Karpas-422 (cell line): ENCODE results near the gene STARD10. TPM values are rescaled to one million over a fixed set of nuclear protein-coding genes. Genes with fewer than 3 reads are reported as not detected.

Experiments used
- DNase-seq: peaks from one replicate; pipeline ENCODE4 v3.0.0-alpha.2; 2015
- H2AFZ ChIP-seq: fragments of 200-600 bp; sonication (generic); 2 replicates; pipeline ENCODE4 v1.6.1; 2014; ENCODE audit warnings: antibody characterized with exemption, low read length, mixed read lengths
- H3K27ac ChIP-seq: fragments of 200-600 bp; sonication (generic); 2 replicates; pipeline ENCODE4 v1.5.1; 2014; ENCODE audit warnings: mild to moderate bottlenecking, low read length, moderate library complexity
- H3K27me3 ChIP-seq: fragments of 200-600 bp; sonication (generic); 2 replicates; pipeline ENCODE4 v1.6.1; 2014; ENCODE audit warnings: low read length, mixed read lengths
- H3K36me3 ChIP-seq: fragments of 200-600 bp; sonication (generic); 2 replicates; pipeline ENCODE4 v1.6.1; 2014; ENCODE audit warnings: low read length, mixed read lengths; ENCODE audit not compliant: insufficient read depth
- H3K4me1 ChIP-seq: fragments of 200-600 bp; sonication (generic); 2 replicates; pipeline ENCODE4 v1.6.1; 2014; ENCODE audit warnings: mild to moderate bottlenecking, low read length, mixed read lengths
- H3K4me2 ChIP-seq: fragments of 200-600 bp; sonication (generic); 2 replicates; pipeline ENCODE4 v1.6.1; 2014; ENCODE audit warnings: low read length, low read depth, mild to moderate bottlenecking; ENCODE audit not compliant: poor library complexity, severe bottlenecking
- H3K4me3 ChIP-seq: fragments of 200-600 bp; sonication (generic); 2 replicates; pipeline ENCODE4 v1.5.1; 2014; ENCODE audit warnings: mild to moderate bottlenecking, antibody characterized with exemption, low read length, mixed read lengths
- H3K79me2 ChIP-seq: fragments of 200-600 bp; sonication (generic); 2 replicates; pipeline ENCODE4 v1.6.1; 2014; ENCODE audit warnings: mild to moderate bottlenecking, low read length, mixed read lengths
- H3K9ac ChIP-seq: fragments of 200-600 bp; sonication (generic); 2 replicates; pipeline ENCODE4 v1.6.0; 2014; ENCODE audit warnings: low read length
- H3K9me2 ChIP-seq: fragments of 200-600 bp; sonication (generic), shearing (Covaris generic); replicated peaks from 2 replicates; pipeline ENCODE4 v1.6.0; 2014; ENCODE audit warnings: mild to moderate bottlenecking, low read length, moderate library complexity; ENCODE audit not compliant: insufficient read depth
- H3K9me3 ChIP-seq: fragments of 300-700, 200-600 bp; sonication (generic); 2 replicates; pipeline ENCODE4 v1.6.1; 2014; ENCODE audit warnings: low read length, mixed read lengths
- H4K20me1 ChIP-seq: fragments of 200-600 bp; sonication (generic); 2 replicates; pipeline ENCODE4 v1.6.1; 2014; ENCODE audit warnings: mild to moderate bottlenecking, antibody characterized with exemption, low read length, low read depth; ENCODE audit not compliant: insufficient read depth
- total RNA-seq: library from RNA; depleted of rRNA; stranded (reverse); fragments of >200 nt; shearing (Covaris generic); gene quantifications from 2 replicates; pipeline ENCODE4 v1.2.3, GENCODE V29; 2014; ENCODE audit warnings: low replicate concordance

Gene STARD10
- total RNA-seq, 1 experiment from 2014 or later, result 4.7 TPM

GRCh38 chr11:72760539-72761405 lies 33.1 kb downstream of the STARD10 start:
- no peak for DNase-seq
- no peaks in the 10 kb centered on the region for H3K4me1 ChIP-seq
- H3K27me3 ChIP-seq, result no peaks in the 10 kb centered on the region
- H3K9me2 ChIP-seq, result no peaks in the 10 kb centered on the region
- no peak overlapping the region for H3K9ac ChIP-seq
- no peak overlapping the region for H3K4me2 ChIP-seq
- H2AFZ ChIP-seq, result no peak overlapping the region
- H3K36me3 ChIP-seq, result no peaks in the 10 kb centered on the region
- no peaks in the 10 kb centered on the region for H3K9me3 ChIP-seq
- H3K27ac ChIP-seq, result no peak overlapping the region
- H3K4me3 ChIP-seq, result no peak overlapping the region
- no peaks in the 10 kb centered on the region for H3K79me2 ChIP-seq
- no peaks in the 10 kb centered on the region for H4K20me1 ChIP-seq

- no peak overlapping the region for H2AFZ ChIP-seq
- no peaks in the 10 kb centered on the region for H4K20me1 ChIP-seq
- no peak overlapping the region for H3K4me3 ChIP-seq
- H3K9me2 ChIP-seq, result no peaks in the 10 kb centered on the region
- H3K79me2 ChIP-seq, result no peaks in the 10 kb centered on the region
- H3K4me2 ChIP-seq, result no peak overlapping the region
- H3K27me3 ChIP-seq, result no peaks in the 10 kb centered on the region
- no peaks in the 10 kb centered on the region for H3K4me1 ChIP-seq
- H3K27ac ChIP-seq, result no peak overlapping the region
- H3K36me3 ChIP-seq, result no peaks in the 10 kb centered on the region
- H3K9ac ChIP-seq, result no peak overlapping the region
- H3K9me3 ChIP-seq, result no peaks in the 10 kb centered on the region
- no peak for DNase-seq
Observed at GRCh38 chr11:72759468-72759985, 34.3 kb downstream of the STARD10 start.

GRCh38 chr11:72758690-72759389 lies 35.0 kb downstream of the STARD10 start:
- H3K4me1 ChIP-seq, result no peaks in the 10 kb centered on the region
- H4K20me1 ChIP-seq, result no peaks in the 10 kb centered on the region
- H3K36me3 ChIP-seq, result no peaks in the 10 kb centered on the region
- no peaks in the 10 kb centered on the region for H3K9me2 ChIP-seq
- no peak overlapping the region for H3K9ac ChIP-seq
- H3K9me3 ChIP-seq, result no peaks in the 10 kb centered on the region
- no peaks in the 10 kb centered on the region for H3K27me3 ChIP-seq
- no peak overlapping the region for H3K27ac ChIP-seq
- no peak overlapping the region for H3K4me2 ChIP-seq
- H3K79me2 ChIP-seq, result no peaks in the 10 kb centered on the region
- H3K4me3 ChIP-seq, result no peak overlapping the region
- DNase-seq, result no peak
- no peak overlapping the region for H2AFZ ChIP-seq

DNA sequence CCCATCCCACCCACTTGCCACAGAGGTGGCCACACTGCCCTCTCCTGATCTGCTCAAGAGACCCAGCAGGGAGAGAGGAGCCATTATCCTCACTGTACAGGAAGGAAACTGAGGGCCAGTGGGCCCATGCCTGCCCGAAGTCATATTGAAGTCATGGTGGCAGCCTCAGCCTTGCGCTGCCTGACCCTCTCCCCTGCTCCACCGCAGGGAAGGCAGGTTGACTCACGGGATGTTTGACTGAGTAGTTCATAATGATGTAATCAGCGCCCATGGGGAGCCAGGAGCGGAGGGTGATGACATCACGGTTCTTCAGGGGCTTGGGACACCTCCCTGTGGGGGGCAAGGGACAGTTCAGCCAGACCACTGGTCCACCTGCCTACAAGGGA lies 35.5 kb downstream of the STARD10 start:
- no peaks in the 10 kb centered on the region; the same call in 1 of the 2 replicates for H3K4me1 ChIP-seq
- no peak overlapping the region for H3K4me3 ChIP-seq
- H3K79me2 ChIP-seq, result no peaks in the 10 kb centered on the region
- no peaks in the 10 kb centered on the region for H3K9me2 ChIP-seq
- H3K27ac ChIP-seq, result no peak overlapping the region
- H2AFZ ChIP-seq, result no peak overlapping the region
- no peaks in the 10 kb centered on the region for H3K36me3 ChIP-seq
- H3K9me3 ChIP-seq, result no peaks in the 10 kb centered on the region
- no peaks in the 10 kb centered on the region for H4K20me1 ChIP-seq
- H3K9ac ChIP-seq, result no peak overlapping the region
- H3K27me3 ChIP-seq, result no peaks in the 10 kb centered on the region
- DNase-seq, result no peak
- no peak overlapping the region for H3K4me2 ChIP-seq

DNA sequence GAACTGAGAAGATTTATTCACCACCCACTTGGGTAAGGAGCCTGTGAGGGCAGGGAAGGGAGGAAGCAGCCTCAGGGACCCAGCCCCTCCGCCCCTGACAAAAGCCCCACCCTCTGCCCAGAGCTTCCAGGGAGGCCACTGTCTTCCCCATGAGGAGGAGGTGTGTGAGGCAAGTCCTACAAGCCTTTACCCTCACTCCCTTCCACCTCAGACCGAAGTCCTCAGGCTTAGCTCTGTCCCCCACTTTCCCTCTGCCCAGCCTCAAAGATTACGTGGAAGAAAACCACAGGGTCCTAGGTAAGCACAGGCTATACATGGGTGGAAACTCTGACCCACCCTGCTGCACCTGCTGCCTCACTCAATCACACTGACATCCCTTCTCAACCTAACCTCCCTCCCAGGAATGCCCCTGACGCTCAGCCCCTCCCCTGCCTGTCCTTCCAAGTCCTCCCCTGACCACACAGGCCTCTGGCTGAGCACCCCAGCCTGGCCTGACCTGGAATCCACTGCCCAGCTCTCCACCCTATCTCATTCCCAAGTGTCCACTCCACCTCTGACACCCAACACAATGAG lies 38.0 kb downstream of the STARD10 start:
- Histone ChIP-seq H2AFZ (no peak overlapping the region), H3K4me1 (peaks cover 15% of the 10 kb centered on the region), H3K9me2 (no peaks in the 10 kb centered on the region), H3K27ac (no peak overlapping the region), H3K9ac (no peak overlapping the region), H4K20me1 (peaks cover 6% of the 10 kb centered on the region; the same call in 1 of the 2 replicates), H3K79me2 (peaks cover 14% of the 10 kb centered on the region), H3K36me3 (no peaks in the 10 kb centered on the region), H3K9me3 (no peaks in the 10 kb centered on the region), H3K4me2 (no peak overlapping the region), H3K4me3 (no peak overlapping the region), H3K27me3 (no peaks in the 10 kb centered on the region)
- DNase-seq, result no peak

DNA sequence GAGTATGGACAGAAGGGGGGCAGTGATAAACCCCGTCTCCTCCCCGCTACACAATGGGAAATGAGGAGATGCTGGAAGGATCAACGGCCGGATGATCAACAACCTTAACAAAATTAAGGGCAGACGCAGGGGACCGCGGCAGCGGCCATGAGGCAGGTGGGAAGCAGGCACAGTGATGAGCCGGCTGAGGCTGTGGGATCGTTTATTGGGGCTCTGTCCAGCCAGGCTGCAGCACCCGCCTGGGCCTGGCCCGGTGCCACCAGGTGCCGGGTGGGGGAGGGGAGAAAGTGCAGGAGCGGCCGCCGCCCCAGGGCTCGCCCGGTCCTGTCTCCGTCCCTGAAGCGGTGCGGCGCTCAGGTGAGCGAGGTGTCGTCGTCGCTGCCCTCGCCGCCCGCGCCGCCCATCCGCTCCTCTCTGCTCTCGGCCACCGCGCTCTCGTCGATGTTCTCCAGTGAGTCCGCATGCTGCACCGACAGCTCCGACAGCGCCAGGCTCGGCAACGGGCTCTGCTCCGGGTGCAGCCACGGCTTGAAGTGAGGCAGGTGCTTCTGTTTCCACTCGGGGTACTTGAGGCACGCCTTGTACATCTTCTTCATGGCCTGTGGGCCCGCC lies 39.2 kb downstream of the STARD10 start:
- H3K9me2 ChIP-seq, result no peaks in the 10 kb centered on the region
- H3K27me3 ChIP-seq, result no peaks in the 10 kb centered on the region
- no peak overlapping the region for H2AFZ ChIP-seq
- no peak overlapping the region for H3K9ac ChIP-seq
- H3K9me3 ChIP-seq, result no peaks in the 10 kb centered on the region
- H3K4me2 ChIP-seq, result no peak overlapping the region
- H3K4me3 ChIP-seq, result no peak overlapping the region
- peaks cover 26% of the 10 kb centered on the region for H3K79me2 ChIP-seq
- DNase-seq, result no peak
- H4K20me1 ChIP-seq, result peaks cover 15% of the 10 kb centered on the region; the same call in 1 of the 2 replicates
- H3K36me3 ChIP-seq, result no peaks in the 10 kb centered on the region
- no peak overlapping the region for H3K27ac ChIP-seq
- peaks cover 27% of the 10 kb centered on the region for H3K4me1 ChIP-seq

- Histone ChIP-seq H3K4me1 (peaks cover 30% of the 10 kb centered on the region), H3K4me2 (no peak overlapping the region), H3K9me2 (no peaks in the 10 kb centered on the region), H3K4me3 (no peak overlapping the region), H3K27ac (no peak overlapping the region), H3K79me2 (peaks cover 31% of the 10 kb centered on the region), H3K9ac (no peak overlapping the region), H3K9me3 (no peaks in the 10 kb centered on the region), H3K27me3 (no peaks in the 10 kb centered on the region), H3K36me3 (no peaks in the 10 kb centered on the region), H2AFZ (no peak overlapping the region), H4K20me1 (peaks cover 17% of the 10 kb centered on the region; the same call in 1 of the 2 replicates)
- no peak for DNase-seq
Observed at GRCh38 chr11:72754149-72754543, 39.7 kb downstream of the STARD10 start.
